Fibroblast of gingiva (primary cell): ENCODE data around the gene PCDHA13.
"Not testable (repeated sequence)": the region's sequence is repeated elsewhere in the genome, so short reads cannot be mapped to it uniquely, and the experiment has no call there.

ENCODE experiments used
- DNase-seq: peaks from one replicate; pipeline ENCODE4 v3.0.0-alpha.2; 2011; ENCODE audit warnings: low read depth

Gene PCDHA13

GRCh38 chr5:140881889-140882590 is at the start of gene PCDHA13:
PCDHA13 (plus strand) TSS chr5:140882124; CDS start chr5:140882269, 145 bp downstream.
- DNase-seq = no peak

- DNase-seq = no peak
Observed at GRCh38 chr5:140833993-140834392, 47.9 kb upstream of the PCDHA13 start, which contains the start of gene PCDHA7. PCDHA7 (plus strand) TSS chr5:140834269; CDS start chr5:140834384, 115 bp downstream.

GRCh38 chr5:140834439-140835008 is 47.4 kb upstream of the PCDHA13 start:
- DNase-seq = not testable (repeated sequence)

- no peak for DNase-seq
Observed at GRCh38 chr5:140835622-140836510, 46.1 kb upstream of the PCDHA13 start.

GRCh38 chr5:140840978-140841962 is 40.7 kb upstream of the PCDHA13 start, which contains the start of gene PCDHA8:
PCDHA8 (plus strand) TSS chr5:140841187; CDS start chr5:140841322, 135 bp downstream.
- DNase-seq = no peak

DNA sequence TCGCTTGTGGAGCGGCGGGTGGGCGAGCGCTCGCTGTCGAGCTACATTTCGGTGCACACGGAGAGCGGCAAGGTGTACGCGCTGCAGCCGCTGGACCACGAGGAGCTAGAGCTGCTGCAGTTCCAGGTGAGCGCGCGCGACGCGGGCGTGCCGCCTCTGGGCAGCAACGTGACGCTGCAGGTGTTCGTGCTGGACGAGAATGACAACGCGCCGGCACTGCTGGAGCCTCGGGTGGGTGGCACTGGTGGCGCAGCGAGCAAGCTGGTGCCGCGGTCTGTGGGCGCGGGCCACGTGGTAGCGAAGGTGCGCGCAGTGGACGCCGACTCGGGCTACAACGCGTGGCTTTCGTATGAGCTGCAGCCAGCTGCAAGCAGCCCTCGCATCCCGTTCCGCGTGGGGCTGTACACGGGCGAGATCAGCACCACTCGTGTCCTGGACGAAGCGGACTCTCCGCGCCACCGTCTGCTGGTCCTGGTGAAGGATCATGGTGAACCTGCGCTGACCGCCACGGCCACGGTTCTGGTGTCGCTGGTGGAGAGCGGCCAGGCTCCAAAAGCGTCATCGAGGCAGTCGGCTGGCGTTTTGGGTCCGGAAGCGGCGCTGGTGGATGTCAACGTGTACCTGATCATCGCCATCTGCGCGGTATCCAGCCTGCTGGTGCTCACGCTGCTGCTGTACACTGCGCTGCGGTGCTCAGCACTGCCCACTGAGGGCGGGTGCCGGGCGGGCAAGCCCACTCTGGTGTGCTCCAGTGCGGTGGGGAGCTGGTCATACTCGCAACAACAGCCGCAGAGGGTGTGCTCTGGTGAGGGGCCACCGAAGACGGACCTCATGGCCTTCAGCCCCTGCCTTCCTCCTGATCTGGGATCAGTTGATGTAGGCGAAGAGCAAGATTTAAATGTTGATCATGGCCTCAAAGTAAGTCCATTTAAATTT is 38.9 kb upstream of the PCDHA13 start:
- no peak for DNase-seq

DNA sequence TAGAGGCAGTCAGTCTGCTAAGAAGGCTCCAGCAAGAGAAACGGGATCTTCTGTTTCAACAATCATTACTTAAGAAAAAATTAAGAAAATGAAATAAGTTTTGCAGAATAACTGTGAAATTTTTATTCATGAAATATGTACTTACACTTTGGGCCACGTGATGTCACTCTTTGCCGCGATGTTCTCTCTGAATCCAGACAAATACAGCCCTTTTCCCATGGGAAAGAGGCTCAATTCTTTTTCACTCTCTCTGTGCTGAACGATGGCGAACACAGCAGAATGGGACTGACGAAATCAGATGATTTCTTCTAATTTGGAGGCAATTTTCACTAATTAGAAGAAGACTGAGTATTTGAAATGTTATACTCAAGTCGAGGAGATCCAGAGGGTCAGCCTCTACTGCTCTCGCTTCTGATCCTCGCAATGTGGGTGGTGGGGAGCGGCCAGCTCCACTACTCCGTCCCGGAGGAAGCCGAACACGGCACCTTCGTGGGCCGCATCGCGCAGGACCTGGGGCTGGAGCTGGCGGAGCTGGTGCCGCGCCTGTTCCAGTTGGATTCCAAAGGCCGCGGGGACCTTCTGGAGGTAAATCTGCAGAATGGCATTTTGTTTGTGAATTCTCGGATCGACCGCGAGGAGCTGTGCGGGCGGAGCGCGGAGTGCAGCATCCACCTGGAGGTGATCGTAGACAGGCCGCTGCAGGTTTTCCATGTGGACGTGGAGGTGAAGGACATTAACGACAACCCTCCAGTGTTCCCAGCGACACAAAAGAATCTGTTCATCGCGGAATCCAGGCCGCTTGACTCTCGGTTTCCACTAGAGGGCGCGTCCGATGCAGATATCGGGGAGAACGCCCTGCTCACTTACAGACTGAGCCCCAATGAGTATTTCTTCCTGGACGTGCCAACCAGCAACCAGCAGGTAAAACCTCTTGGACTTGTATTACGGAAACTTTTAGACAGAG is 33.5 kb upstream of the PCDHA13 start, which contains the start of gene PCDHA9:
Gene PCDHA9, plus strand, starts transcription at position 244 of the 964 bp plus-strand sequence. Its CDS starts 114 bp downstream, at position 358.
- DNase-seq = not testable (repeated sequence)

DNA sequence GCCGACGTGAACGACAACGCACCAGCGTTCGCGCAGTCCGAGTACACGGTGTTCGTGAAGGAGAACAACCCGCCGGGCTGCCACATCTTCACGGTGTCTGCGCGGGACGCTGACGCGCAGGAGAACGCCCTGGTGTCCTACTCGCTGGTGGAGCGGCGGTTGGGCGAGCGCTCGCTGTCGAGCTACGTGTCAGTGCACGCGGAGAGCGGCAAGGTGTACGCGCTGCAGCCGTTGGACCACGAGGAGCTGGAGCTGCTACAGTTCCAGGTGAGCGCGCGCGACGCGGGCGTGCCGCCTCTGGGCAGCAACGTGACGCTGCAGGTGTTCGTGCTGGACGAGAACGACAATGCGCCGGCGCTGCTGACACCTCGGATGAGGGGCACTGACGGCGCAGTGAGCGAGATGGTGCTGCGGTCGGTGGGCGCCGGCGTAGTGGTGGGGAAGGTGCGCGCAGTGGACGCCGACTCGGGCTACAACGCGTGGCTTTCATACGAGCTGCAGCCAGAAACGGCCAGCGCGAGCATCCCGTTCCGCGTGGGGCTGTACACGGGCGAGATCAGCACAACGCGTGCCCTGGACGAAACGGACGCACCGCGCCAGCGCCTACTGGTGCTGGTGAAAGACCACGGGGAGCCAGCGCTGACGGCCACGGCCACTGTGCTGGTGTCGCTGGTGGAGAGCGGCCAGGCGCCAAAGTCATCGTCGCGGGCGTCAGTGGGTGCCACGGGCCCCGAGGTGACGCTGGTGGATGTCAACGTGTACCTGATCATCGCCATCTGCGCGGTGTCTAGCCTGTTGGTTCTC is 31.9 kb upstream of the PCDHA13 start:
- DNase-seq = not testable (repeated sequence)

DNA sequence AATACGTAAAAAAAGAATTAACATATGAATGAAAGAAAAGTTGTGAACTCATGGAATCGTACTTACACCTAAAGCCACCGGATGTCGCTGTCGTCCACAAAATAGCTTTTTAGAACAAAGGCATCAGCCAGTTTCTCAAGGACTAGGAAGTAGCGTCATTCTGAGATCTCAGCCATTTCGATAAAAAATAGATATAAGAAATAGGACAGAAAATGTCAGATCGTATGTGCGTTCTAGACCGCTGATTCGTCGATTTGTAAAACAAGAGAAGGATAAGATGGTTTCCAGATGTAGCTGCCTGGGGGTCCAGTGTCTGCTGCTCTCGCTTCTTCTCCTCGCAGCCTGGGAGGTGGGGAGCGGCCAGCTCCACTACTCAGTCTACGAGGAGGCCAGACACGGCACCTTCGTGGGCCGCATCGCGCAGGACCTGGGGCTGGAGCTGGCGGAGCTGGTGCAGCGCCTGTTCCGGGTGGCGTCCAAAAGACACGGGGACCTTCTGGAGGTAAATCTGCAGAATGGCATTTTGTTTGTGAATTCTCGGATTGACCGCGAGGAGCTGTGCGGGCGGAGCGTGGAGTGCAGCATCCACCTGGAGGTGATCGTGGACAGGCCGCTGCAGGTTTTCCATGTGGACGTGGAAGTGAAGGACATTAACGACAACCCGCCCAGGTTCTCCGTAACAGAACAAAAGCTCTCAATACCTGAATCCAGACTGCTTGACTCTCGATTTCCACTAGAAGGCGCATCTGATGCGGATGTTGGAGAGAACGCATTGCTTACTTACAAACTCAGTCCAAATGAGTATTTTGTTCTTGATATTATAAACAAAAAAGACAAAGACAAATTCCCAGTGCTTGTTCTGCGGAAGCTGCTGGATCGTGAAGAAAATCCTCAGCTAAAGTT is 25.9 kb upstream of the PCDHA13 start, which contains the start of gene PCDHA10:
Gene PCDHA10, plus strand, starts transcription at position 126 of the 903 bp plus-strand sequence. Its CDS starts 152 bp downstream, at position 278.
- no peak for DNase-seq

- no peak for DNase-seq
Observed at GRCh38 chr5:140857177-140857986, 24.5 kb upstream of the PCDHA13 start.

DNA sequence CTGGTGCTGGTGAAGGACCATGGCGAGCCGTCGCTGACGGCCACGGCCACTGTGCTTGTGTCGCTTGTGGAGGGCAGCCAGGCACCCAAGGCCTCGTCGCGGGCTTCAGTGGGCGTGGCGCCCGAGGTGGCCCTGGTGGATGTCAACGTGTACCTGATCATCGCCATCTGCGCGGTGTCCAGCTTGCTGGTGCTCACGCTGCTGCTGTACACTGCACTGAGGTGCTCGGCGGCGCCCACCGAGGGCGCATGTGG is 24.0 kb upstream of the PCDHA13 start:
- no peak for DNase-seq

DNA sequence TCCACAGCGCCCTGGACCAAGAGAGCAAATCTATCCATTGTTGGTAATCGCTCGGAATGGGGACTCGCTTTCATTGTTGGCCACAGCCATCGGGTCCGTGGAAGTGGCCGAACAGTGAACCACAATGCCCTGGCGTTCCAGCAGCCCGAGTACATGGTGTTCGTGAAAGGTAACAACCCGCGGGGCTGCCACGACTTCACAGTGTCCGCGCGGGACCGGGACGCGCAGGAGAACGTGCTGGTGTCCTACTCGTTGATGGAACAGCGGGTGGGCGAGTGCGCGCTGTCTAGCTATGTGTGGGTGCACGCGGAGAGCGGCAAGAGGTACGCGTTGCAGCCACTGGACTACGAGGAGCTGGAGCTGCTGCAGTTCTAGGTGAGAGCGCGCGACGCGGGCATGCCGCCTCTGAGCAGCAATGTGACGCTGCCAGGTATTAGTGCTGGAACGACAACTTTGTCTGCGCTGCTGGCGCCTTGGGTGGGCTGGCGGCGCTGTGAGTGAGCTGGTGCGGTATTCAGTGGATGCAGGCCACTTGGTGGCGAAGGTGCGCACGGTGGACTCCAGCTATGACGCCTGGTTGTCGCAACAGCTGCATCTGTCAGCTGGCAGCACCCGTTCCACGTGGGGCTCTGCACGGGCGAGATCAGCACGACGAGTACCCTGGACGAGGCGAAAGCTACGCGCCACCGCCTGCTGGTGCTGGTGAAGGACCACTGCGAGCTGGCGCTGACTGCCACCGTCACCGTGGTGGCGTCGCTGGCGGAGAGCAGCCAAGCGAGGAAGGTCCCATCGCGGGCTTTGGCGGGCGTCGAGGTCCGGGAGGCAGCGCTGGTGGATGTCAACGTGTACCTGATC is 19.3 kb upstream of the PCDHA13 start:
- DNase-seq = no peak

DNA sequence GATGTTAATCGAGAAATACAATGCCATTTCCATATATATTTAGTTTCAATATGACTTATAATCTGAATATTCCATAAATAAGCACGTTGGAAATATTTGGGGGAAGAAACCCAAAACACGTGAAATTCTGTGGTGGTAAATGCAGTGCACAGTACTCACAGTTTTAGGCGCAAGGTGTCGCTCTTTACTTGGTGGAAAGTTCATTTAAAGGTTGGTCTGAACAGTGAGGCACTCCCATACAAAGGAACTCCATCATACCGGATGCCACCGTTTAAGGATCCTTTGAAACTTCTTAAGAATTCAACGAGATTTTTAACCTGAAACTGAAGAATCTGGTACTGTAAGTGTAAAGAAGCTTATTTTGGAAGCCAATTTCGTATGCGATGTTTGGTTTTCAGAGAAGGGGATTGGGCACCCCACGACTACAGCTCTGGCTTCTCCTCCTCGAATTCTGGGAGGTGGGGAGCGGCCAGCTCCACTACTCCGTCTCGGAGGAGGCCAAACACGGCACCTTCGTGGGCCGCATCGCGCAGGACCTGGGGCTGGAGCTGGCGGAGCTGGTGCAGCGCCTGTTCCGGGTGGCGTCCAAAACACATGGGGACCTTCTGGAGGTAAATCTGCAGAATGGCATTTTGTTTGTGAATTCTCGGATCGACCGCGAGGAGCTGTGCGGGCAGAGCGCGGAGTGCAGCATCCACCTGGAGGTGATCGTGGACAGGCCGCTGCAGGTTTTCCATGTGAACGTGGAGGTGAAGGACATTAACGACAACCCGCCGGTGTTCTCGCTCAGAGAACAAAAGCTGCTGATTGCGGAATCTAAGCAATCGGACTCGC is 13.0 kb upstream of the PCDHA13 start, which contains the start of gene PCDHA11:
Gene PCDHA11, plus strand, starts transcription at position 237 of the 834 bp plus-strand sequence. Its CDS starts 147 bp downstream, at position 384.
- DNase-seq = no peak

DNA sequence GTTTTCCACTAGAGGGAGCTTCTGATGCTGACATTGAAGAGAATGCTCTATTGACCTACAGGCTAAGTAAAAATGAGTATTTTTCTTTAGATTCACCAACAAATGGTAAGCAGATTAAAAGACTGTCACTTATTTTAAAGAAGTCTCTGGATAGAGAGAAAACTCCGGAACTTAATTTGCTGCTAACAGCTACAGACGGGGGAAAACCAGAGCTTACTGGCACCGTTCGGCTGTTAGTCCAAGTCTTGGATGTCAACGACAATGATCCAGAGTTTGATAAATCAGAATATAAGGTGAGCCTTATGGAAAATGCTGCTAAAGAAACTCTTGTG is 12.4 kb upstream of the PCDHA13 start:
- no peak for DNase-seq
